Stimulated activated effector memory CD8-positive, alpha-beta T cell treated with anti-CD3 and anti-CD28 coated beads, Interleukin-12 subunit alpha, Interleukin-12 subunit beta, amount 100 ng/mL, for 72 hours (primary cell): ENCODE measurements around the gene FOXJ1.

Source experiments
- ATAC-seq: fragments of 150-1000 bp; cut with Tn5 transposase; 2 replicates; pipeline ENCODE4 v1.10.0; 2021
- DNase-seq, 2 donors: peaks; one replicate each; pipeline ENCODE4 v3.0.0; 2021 to 2022; ENCODE audit warnings: low spot score in 2 of 2
- H3K27ac Mint-ChIP-seq: one replicate; pipeline ENCODE4 v1.8.0; 2022; ENCODE audit warnings: mild to moderate bottlenecking, mixed read lengths
- H3K36me3 Mint-ChIP-seq: one replicate; pipeline ENCODE4 v1.8.0; 2022; ENCODE audit warnings: mild to moderate bottlenecking, mixed read lengths
- H3K4me1 Mint-ChIP-seq: one replicate; pipeline ENCODE4 v1.8.0; 2022; ENCODE audit warnings: mixed read lengths
- H3K4me3 Mint-ChIP-seq: one replicate; pipeline ENCODE4 v1.8.0; 2022; ENCODE audit warnings: mild to moderate bottlenecking, mixed read lengths
- H3K9me3 Mint-ChIP-seq: one replicate; pipeline ENCODE4 v1.8.0; 2022; ENCODE audit warnings: mixed read lengths

Gene FOXJ1

DNA sequence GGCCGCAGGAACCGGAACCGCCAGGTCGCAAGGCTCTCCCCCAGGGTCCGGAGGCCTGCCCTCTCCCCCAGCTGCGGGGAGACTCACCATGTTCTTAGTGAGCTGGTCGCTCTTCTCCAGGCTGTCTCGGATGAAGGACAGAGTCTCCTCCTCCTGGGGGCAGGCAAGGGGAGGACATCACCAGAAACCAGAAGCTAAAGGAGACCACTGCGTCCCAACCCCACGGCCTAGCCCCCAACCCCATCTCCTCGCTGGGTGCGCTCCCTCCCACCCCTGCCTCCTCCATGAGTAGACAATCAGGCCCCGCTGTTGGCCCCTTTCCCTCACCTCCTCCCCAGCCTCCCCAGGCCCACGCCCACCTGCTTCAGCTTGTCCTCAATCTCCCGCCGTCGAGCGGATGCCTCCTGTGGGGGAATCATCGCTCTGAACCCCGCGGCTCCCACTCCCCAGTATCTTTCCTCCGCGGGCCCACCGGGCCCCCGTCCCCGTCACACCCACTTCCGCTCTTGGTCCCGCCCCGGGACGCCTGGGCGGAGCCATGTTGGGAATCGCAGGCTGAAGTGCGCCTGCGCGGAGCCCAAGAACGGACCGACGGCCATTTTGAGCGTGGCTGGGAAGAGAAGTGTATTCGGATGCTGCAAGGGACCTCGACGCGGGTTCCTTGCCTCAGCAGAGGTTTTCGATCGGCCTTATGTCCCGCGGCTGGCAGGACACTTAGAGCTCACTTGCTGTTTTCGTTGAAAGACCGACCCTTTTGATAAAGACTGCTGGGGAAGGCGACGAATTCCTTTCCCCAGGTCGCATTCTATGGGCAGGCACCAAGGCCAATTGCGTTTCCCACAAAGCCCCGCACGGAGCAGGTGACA, 37.5 kb downstream of the FOXJ1 start, which contains the start of gene EXOC7:
TSS of gene EXOC7 (minus strand) at position 514 of the 866 bp plus-strand sequence. CDS start at position 419, 95 bp downstream.
- Mint-ChIP-seq H3K36me3 (peaks cover 50% of the 10 kb centered on the region), H3K27ac (peak within 1 kb of the TSS; percentile 99), H3K4me3 (peak within 1 kb of the TSS; percentile 95), H3K4me1 (peaks cover 25% of the 10 kb centered on the region), H3K9me3 (no peaks in the 10 kb centered on the region)
- ATAC-seq = peak; percentile 93
- peak; percentile 92 to 97 for DNase-seq

DNA sequence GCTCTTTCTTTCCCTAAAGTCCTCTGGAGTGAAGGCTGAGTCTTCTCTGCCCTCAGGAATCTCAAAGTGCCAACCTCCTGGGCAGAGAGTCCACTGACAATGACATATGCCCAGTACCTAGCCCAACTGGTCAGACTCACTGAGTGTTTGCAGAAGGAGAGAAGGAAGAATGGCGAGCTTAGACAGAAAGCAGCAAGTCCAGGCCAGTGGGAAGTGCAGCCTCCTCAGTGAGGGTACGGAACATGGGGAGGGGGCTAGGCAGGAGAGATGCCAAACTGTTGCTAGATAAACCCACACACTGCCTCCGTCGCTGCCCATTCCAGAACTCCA, 38.1 kb downstream of the FOXJ1 start:
- H3K36me3 Mint-ChIP-seq = peaks cover 56% of the 10 kb centered on the region
- no peak for ATAC-seq
- H3K9me3 Mint-ChIP-seq = no peaks in the 10 kb centered on the region
- H3K4me1 Mint-ChIP-seq = peaks cover 25% of the 10 kb centered on the region
- no peak for DNase-seq
- peak overlapping the region; percentile 95 for H3K4me3 Mint-ChIP-seq
- H3K27ac Mint-ChIP-seq = peak overlapping the region; percentile 99

DNA sequence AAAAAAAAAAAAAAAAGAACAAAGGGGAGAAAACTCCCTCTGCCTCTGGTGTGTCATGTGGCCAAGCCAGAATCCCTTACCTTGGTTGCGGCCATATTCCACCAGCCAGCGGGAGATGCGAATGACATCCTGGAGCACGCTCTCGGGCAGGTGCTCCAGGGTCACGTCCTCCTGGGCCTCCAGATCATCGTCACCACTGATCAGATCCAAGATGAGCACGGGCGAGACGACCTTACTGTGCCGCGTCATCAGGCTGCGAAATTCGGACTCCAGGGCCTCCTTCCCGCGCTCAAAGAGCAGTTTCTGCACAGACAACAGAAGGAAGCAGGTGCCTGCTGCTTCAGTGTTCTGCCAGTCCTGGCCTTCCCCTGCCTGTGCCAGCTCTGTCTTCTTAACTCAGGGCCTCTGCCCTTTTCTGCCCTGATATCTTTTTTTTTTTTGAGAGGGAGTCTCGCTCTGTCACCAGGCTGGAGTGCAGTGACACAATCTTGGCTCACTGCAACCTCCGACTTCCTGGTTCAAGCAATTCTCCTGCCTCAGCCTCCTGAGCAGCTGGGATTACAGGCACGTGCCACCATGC, 43.2 kb downstream of the FOXJ1 start:
- no peak overlapping the region for H3K27ac Mint-ChIP-seq
- H3K4me3 Mint-ChIP-seq = no peak overlapping the region
- ATAC-seq (no peak), DNase-seq (no peak)
- peaks cover 22% of the 10 kb centered on the region for H3K4me1 Mint-ChIP-seq
- no peaks in the 10 kb centered on the region for H3K9me3 Mint-ChIP-seq
- H3K36me3 Mint-ChIP-seq = peaks cover 95% of the 10 kb centered on the region

DNA sequence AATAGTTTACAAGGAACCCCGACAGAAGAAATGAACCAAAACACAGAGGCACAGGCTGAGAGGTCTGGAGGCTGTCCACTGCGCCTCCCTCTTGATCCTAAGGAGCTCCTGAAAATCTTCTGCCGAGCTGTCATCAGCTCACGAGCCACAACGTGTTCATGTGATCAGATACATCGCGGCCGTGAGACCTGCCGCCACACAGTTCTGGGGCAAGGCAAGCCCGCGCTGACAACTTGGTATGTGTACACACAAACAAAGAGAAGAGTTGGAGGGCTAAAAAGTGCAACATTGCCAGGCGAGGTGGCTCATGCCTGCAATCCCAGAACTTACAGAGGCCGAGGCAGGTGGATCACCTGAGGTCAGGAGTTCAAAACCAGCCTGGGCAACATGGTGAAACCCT, 45.1 kb downstream of the FOXJ1 start:
- Mint-ChIP-seq H3K36me3 (peaks cover 98% of the 10 kb centered on the region), H3K4me1 (peaks cover 6% of the 10 kb centered on the region)

DNA sequence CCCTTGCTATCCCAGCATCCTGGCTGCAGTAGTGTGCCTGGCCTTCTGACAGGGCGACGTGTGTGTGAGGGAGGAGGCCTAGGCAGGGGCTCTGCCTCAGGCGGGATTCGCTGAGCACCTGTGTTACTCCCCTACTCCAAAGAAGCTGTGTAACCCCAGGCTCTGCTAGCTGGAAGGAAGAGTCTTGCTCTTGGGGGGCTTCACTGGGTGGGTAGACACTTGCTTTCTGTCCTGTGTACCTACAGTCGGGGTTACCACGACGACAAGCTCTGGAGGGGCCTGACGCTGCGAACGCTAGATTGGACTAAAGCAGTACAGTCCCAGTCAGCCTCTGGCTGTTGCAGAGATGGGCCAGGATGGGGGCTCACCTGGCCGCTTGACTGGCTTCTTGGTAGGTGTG, 47.0 kb downstream of the FOXJ1 start:
- H3K27ac Mint-ChIP-seq = no peak overlapping the region
- DNase-seq (no peak), ATAC-seq (no peak)
- H3K4me1 Mint-ChIP-seq = no peaks in the 10 kb centered on the region
- H3K36me3 Mint-ChIP-seq = peaks cover 96% of the 10 kb centered on the region
- no peak overlapping the region for H3K4me3 Mint-ChIP-seq
- no peaks in the 10 kb centered on the region for H3K9me3 Mint-ChIP-seq

More for the DNA sequence above, 45.1 kb downstream of the FOXJ1 start:
- Mint-ChIP-seq H3K9me3 (no peaks in the 10 kb centered on the region), H3K27ac (no peak overlapping the region), H3K4me3 (no peak overlapping the region)
- DNase-seq (no peak), ATAC-seq (no peak)

DNA sequence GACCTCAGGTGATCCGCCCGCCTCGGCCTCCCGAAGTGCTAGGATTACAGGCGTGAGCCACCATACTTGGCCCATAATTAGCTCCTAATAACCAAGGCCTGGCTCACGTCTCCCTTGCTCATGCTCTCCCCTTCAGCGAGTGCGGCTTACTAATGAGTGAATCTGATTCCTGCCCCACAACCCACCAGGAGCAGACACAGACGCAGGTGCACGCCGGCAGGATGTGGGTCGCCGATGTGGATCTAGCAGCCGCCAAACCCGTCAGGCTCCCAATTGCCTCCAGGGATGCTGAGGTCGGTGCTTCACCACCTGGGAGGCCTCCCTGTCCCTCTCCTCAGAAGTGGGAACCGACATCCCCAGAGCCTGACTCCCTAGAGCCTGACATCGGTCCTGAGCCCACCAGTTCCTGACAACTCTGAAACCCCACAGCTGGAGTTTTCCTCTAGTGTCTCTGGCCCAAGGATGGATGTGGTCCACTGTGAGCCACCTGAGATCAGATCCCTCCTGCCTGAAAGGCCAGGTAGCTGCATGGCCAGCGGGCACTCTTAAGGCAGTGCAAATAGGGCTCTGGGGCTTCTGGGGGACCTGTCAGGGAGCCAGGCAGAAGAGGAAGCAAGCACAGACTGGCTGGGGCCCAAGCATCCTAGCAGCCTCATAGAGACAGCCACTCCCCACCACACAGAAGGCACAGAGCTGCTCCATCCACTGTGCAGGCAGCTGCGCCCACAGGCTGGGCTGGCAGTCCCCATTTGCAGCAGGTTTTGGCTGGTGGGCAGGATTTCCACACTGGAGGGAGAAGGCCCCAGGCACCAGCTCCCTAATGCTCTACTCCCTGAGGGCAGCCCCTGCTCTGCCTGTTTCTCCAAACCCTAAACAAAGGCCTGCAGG, 48.3 kb downstream of the FOXJ1 start:
- Mint-ChIP-seq H3K27ac (peak overlapping the region; percentile 56), H3K4me1 (no peaks in the 10 kb centered on the region), H3K4me3 (no peak overlapping the region), H3K9me3 (no peaks in the 10 kb centered on the region), H3K36me3 (peaks cover 89% of the 10 kb centered on the region)
- ATAC-seq = no peak
- no peak for DNase-seq

DNA sequence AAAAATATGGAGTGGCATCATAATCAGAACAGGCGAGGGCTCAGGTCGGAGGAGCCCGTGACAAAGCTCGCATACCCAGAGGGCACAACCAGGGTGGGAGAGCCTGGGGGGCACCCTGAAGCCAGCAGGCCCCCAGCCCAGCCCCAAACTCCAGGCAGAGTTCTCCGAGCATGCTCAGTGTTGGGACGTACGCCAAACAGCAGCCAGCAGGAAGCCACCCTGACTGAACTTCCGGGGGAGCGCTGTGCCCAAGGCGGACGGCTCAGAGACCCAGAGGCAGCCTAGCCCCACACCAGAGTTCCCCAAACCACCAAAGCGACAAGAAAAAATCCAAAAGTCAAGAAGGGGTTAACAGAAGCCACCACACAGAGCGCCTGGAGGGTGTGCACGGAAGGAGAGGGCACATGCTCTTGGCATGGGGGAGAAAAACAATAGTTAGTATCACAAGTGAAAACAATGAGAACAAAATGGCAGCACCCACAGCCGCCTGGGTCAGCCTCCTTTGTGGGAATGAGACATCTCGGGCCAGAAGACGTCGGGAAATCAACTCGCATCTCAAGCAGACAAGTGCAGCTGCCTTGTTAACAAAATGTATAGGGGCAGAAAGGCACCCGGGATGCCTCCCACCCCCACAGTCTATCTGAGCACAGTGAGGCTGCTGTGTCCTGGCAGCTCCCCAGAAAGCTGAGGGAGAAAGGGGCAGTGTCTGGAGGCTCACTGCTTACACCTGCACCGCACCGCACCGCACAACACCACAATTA, 49.3 kb downstream of the FOXJ1 start:
- Mint-ChIP-seq H3K36me3 (peaks cover 78% of the 10 kb centered on the region), H3K27ac (no peak overlapping the region), H3K4me1 (no peaks in the 10 kb centered on the region), H3K4me3 (no peak overlapping the region), H3K9me3 (no peaks in the 10 kb centered on the region)
- DNase-seq = no peak
- ATAC-seq = no peak

DNA sequence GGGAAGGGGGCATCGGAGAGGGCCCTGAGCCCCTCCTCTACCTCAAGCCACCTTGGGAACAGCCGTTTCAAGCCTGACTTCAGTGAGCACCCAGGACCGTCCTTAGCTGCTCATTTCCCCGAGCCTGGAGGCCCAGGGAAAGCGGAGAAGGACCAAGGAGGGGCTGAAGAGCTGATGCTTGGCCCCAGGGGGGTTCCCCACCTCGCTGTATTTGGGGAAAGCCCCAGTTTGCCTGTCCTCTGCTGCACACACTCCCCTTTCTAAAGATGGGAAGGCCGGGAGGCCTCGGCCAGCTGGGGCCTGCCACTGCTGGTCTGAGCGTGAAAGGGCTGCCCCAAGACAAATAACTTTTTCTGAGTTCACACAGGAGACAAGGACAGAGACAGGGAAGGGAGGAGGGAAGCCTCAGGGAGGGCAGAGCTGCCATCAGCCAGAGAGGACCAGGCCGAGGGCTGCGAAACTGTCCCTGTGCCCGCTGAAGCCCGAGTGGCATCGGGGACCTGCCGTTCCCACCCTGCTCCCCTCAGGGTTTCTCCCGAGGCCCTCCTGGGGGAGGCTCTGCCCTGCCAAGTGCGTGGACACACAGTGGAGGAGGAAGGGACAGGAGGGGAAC, 50.4 kb downstream of the FOXJ1 start:
- Mint-ChIP-seq H3K27ac (peak overlapping the region; percentile 45), H3K9me3 (no peaks in the 10 kb centered on the region), H3K4me1 (no peaks in the 10 kb centered on the region), H3K4me3 (no peak overlapping the region), H3K36me3 (peaks cover 67% of the 10 kb centered on the region)
- DNase-seq (no peak), ATAC-seq (no peak)

DNA sequence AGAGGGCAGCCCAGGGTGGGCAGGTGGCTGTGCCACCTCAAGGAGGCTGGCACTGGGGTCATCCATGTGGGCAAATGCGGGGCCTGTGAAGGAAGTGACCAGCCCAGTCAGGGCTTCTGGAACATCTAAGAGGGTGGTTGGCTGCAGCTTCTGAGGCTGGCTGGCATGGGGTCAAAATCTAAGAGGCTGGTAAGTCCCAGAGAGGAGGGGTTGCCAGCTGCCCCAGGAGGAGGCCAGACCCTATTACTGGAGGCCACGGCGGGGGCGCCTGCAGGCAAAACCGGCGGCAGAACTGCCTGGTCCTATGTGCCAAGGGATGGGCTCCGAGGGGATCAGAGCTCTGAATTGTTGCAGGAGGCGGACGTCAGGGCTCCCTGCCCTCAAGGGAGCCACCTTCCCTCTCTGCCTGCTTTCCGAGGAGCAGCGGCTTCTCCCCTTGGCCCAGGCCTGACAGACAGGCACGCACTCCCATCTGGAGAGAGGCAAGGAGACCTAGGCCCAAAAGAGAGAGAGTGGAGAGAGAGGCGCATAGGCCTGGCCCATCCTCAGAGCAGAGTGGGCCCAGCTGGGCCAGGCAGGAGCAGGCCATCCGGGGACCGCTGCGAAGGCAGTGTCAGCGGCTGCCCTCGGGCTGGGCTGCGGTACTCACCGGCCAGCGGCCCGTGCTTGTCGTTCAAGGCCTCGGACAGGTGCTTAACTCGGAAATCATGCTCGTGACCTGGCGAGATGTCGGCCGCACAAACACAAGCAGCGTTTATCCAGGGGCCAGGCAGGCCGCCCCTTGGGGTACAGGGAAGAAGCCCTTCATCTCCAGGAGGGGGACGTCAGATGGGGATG, 51.1 kb downstream of the FOXJ1 start:
- Mint-ChIP-seq H3K36me3 (peaks cover 62% of the 10 kb centered on the region), H3K27ac (peak overlapping the region; percentile 29), H3K9me3 (no peaks in the 10 kb centered on the region), H3K4me1 (no peaks in the 10 kb centered on the region), H3K4me3 (no peak overlapping the region)
- no peak for DNase-seq
- no peak for ATAC-seq

DNA sequence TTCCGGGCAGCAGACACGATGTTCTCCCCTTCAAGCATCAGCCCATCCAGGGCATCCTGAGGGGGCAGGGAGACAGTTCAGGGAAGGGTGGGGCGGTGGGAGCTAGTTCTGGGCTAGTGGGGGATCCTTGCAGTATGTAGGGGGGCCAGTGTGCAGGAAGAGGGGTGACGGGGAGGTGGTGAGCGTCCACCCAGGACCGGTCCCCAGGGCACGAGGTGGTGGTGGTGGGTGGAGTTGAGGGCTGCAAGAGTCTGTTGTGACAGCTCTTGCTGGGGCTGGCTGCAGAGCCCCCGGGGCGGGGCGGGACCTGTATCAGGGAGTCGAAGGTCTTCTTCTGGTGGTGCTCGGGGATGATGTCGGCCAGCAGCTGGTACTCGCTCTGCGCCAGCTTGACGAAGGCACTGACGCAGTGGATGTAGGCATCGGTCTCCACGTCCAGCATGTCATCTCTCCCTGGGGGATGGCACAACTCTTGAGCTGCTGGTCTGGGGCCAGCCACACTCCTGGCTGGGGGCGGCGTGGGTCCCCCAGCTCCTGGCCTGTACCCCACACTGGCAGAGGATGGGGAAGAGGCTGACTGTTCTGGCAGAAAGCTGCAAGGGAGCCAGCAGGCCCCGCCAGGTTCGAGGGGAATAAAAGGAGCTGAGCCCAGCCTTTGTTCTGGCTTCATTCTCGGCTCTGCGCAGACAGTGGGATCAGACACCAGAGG, 52.0 kb downstream of the FOXJ1 start:
- peaks cover 62% of the 10 kb centered on the region for H3K36me3 Mint-ChIP-seq
- ATAC-seq (no peak), DNase-seq (no peak)
- H3K27ac Mint-ChIP-seq = peak overlapping the region; percentile 29
- no peaks in the 10 kb centered on the region for H3K4me1 Mint-ChIP-seq
- no peak overlapping the region for H3K4me3 Mint-ChIP-seq
- H3K9me3 Mint-ChIP-seq = no peaks in the 10 kb centered on the region

DNA sequence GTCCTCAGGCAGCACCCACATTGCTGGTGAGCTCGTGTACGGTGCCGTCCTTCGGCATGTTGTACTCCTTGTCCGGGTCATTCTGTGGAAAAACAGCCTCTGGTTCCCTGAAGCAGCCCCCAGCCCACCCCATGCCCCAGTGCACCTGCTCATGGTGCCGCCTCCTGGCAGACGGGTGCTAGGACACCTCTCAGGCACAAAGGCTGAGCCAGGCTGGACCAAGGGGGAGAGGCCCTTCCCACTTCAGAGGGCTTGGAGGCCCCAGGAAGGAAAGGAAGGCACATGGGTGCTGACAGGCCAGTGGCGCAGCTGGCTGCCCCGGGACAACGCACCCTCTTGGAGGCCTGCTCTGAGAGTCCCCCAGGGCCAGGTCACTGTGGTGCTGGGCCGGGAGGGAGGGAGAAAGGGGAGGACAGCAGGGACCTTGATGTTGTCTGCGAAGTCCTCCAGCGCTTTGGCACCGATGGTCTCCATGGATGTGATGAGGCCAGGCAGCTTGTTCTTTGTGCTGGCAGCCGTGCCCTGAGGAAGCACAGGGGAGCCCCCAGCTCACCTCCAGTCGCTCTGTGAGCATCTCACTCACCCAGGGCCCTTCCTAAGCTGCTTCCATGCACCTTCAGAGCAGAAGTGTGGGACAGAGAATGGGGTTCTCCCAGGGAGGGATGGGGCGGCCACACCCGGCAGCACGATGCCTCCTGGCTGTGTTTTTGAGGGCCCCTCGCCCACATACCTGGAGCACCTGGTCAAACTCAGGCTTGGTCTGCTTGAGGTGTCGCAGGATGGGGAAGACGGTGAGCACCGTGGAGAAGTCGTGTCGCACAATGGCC, 52.8 kb downstream of the FOXJ1 start:
- Mint-ChIP-seq H3K9me3 (no peaks in the 10 kb centered on the region), H3K36me3 (peaks cover 62% of the 10 kb centered on the region), H3K4me3 (no peak overlapping the region), H3K27ac (peak overlapping the region; percentile 29), H3K4me1 (no peaks in the 10 kb centered on the region)
- ATAC-seq (no peak), DNase-seq (no peak)

DNA sequence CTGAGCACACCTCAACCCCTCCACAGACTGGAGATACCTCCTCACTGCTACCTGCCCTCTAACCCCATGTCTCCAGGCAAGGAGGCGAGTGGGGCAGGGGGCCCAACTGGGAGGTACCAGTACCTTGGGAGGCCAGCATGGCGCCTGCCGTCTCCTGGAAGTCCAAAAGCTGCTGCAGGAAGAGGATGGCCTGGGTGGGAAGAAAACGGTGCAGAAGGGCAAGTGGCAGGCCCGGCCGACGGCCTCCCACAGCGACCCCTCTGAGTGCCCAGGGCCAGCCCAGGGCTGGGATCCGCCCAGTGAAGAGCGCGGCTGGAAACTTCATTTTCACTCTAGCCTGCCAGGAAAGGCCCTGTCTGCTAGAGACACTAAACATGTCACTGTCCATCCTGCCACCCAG, 53.5 kb downstream of the FOXJ1 start:
- peaks cover 58% of the 10 kb centered on the region for H3K36me3 Mint-ChIP-seq
- H3K4me3 Mint-ChIP-seq = no peak overlapping the region
- H3K4me1 Mint-ChIP-seq = no peaks in the 10 kb centered on the region
- H3K9me3 Mint-ChIP-seq = no peaks in the 10 kb centered on the region
- no peak for DNase-seq
- H3K27ac Mint-ChIP-seq = no peak overlapping the region
- ATAC-seq = no peak

DNA sequence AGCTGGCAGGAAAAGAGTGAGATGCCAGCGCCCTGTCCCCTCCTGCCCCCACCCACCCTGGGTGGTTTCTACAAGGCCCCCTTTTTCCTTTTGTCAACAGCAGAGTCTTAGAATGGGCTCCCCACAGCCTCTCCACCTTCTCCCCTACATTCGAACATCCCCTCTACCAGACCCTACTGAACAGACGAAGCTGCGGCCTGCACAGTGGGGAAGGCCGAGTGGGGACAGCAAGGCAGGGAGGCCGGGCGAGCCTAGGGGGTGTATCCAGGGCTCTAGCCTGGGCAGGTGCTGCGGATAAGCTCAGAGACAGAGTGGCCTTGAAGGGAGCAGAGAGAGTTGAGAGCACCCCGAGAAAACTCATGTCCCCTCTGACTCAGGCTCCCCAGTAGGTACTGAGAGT, 54.7 kb downstream of the FOXJ1 start:
- DNase-seq (no peak), ATAC-seq (no peak)
- H3K4me1 Mint-ChIP-seq = peaks cover 5% of the 10 kb centered on the region
- no peak overlapping the region for H3K4me3 Mint-ChIP-seq
- peak overlapping the region; percentile 52 for H3K27ac Mint-ChIP-seq
- H3K9me3 Mint-ChIP-seq = no peaks in the 10 kb centered on the region
- peaks cover 48% of the 10 kb centered on the region for H3K36me3 Mint-ChIP-seq
